Ascending aorta (tissue), 2 donors: ENCODE results near the gene ADGRB3. TPM values are rescaled to one million over a fixed set of nuclear protein-coding genes. Genes with fewer than 3 reads are reported as not detected.

Source experiments
- DNase-seq, 2 donors: peaks; one replicate each; pipeline ENCODE4 v3.0.0-alpha.2; 2019; ENCODE audit warnings: low spot score in 2 of 2
- H3K27ac ChIP-seq, 2 donors: fragments of 200-600 bp; sonication (generic); one replicate each; pipeline ENCODE4 v1.5.1; 2016 to 2017; ENCODE audit warnings: mild to moderate bottlenecking in 1 of 2
- H3K27me3 ChIP-seq: fragments of 200-600 bp; sonication (generic); one replicate; pipeline ENCODE4 v1.5.1; 2017
- H3K36me3 ChIP-seq, 2 donors: fragments of 200-600 bp; sonication (generic); one replicate each; pipeline ENCODE4 v1.5.1; 2016
- H3K4me1 ChIP-seq, 2 donors: fragments of 200-600 bp; sonication (generic); one replicate each; pipeline ENCODE4 v1.5.1; 2016 to 2017; ENCODE audit warnings: mild to moderate bottlenecking in 1 of 2
- H3K4me3 ChIP-seq, 2 donors: fragments of 200-600 bp; sonication (generic); one replicate each; pipeline ENCODE4 v1.5.1; 2016 to 2017; ENCODE audit warnings: mild to moderate bottlenecking in 1 of 2
- H3K9me3 ChIP-seq, 2 donors: fragments of 200-600 bp; sonication (generic); one replicate each; pipeline ENCODE4 v1.5.1; 2016
- intact Hi-C: fragments of 100-400 bp; cut with DNase I; formaldehyde crosslinking; loops from one replicate; pipeline ENCODE4 v1.15.1; 2023
- total RNA-seq: library from RNA; depleted of rRNA; stranded (reverse); fragments of >200 nt; gene quantifications from one replicate; pipeline ENCODE4 v1.1.0, GENCODE V29; 2016
- TF ChIP-seq, protein P1 (sequence below), 3 experiments: fragments of 200-600 bp in 2 of 3; fragments of 450-650 bp in 1 of 3; sonication (generic) in 2 of 3; IDR thresholded peaks; one replicate each; pipeline ENCODE4 v1.5.1; 2016 to 2019; ENCODE audit warnings: antibody characterized with exemption in 3 of 3, mild to moderate bottlenecking in 1 of 3, moderate library complexity in 1 of 3

Gene ADGRB3
- total RNA-seq, 1 donor from 2014 or later = 4.4 TPM

DNA sequence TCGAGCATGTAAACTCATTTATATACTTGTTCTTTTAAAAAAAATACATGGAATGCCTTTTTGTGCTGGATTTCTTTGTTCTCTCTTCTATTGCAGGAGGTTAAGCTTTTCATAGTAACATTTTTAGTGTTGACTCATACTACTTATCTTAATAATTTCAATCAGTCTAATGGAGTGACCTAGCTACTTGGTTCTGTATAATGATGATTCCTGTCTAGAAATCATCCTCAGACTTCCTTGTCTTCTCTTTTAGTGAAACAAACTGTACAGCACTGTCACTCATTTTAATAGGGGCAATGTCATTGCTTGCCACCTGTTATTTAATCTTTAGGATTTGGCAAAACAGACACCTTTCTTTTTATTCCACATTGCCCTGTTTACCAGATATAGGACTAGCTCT is 62.3 kb downstream of the ADGRB3 start:
- Histone ChIP-seq H3K36me3 (no peaks in the 10 kb centered on the region), H3K4me1 (no peaks in the 10 kb centered on the region), H3K9me3 (no peaks in the 10 kb centered on the region), H3K4me3 (no peak overlapping the region), H3K27me3 (no peaks in the 10 kb centered on the region), H3K27ac (no peak overlapping the region)
- no peak for DNase-seq
- intact Hi-C loops = no loop called here
- TF ChIP-seq, protein P1, sequence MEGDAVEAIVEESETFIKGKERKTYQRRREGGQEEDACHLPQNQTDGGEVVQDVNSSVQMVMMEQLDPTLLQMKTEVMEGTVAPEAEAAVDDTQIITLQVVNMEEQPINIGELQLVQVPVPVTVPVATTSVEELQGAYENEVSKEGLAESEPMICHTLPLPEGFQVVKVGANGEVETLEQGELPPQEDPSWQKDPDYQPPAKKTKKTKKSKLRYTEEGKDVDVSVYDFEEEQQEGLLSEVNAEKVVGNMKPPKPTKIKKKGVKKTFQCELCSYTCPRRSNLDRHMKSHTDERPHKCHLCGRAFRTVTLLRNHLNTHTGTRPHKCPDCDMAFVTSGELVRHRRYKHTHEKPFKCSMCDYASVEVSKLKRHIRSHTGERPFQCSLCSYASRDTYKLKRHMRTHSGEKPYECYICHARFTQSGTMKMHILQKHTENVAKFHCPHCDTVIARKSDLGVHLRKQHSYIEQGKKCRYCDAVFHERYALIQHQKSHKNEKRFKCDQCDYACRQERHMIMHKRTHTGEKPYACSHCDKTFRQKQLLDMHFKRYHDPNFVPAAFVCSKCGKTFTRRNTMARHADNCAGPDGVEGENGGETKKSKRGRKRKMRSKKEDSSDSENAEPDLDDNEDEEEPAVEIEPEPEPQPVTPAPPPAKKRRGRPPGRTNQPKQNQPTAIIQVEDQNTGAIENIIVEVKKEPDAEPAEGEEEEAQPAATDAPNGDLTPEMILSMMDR (IDR thresholded peaks at IDR 0.05) = no peak

DNA sequence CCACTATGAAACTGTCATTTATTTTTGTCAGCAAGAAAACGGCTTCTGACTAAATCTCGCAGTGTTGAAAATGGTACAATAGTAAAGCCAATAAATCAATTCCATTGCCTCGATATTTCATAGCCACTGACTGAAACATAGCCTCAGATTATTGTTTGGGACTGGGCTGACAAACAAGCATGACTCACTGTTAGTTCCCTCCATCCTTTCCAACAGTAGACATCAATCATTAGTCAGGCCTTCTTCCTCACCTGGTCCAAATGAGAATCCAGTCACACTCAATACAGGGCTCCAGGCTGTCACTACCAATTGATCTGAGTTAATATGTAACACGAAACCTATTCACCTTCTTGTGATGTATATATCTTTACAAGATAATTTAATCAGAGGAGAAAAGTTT is 66.1 kb downstream of the ADGRB3 start:
- intact Hi-C loops = no loop called here
- no peak for DNase-seq
- Histone ChIP-seq H3K36me3 (no peaks in the 10 kb centered on the region), H3K4me3 (no peak overlapping the region), H3K27ac (no peak overlapping the region), H3K9me3 (no peaks in the 10 kb centered on the region), H3K4me1 (no peaks in the 10 kb centered on the region), H3K27me3 (no peaks in the 10 kb centered on the region)
- TF ChIP-seq, protein P1 (IDR thresholded peaks at IDR 0.05) = no peak

DNA sequence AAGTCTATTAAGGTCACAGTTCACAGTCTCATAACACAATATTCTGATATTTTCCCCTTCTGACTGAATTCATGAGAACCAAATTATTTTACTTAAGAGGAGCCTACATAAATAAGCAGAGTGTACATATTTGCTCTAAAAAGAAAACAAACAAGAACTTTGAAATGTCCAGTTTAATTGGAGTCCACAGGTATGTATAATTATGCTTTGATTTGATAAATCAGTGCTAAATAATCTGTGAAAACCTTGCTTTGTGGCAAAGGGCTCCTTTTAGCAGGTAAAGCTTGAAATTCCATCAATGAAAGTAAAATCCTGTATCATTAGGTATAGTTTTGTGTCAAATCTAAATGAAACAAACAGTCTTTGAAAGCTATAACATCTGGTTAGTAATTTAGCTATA is 69.4 kb downstream of the ADGRB3 start:
- Histone ChIP-seq H3K4me3 (no peak overlapping the region), H3K27ac (no peak overlapping the region), H3K27me3 (no peaks in the 10 kb centered on the region), H3K36me3 (no peaks in the 10 kb centered on the region), H3K4me1 (no peaks in the 10 kb centered on the region), H3K9me3 (no peaks in the 10 kb centered on the region)
- TF ChIP-seq, protein P1 (IDR thresholded peaks at IDR 0.05) = no peak
- intact Hi-C loops = no loop called here
- no peak for DNase-seq

DNA sequence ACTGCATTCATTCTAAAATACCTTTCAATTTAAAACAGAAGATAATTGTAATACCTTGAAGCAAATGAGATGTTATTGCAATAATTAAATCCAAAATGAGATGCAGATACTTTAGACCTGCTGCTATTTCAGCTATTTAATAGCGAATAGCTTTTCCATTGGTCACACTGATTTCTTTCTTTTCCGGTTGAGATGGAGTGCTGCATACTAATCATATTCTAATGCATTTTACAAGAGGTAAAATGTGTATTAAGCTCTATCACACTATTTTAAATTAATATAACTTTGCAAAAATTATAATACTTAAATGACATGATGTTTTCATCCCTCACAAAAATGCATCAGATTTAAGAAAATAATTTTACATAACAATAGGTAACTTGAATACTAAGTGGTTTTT is 74.0 kb downstream of the ADGRB3 start:
- H3K27ac ChIP-seq = no peak overlapping the region
- DNase-seq = no peak
- no peaks in the 10 kb centered on the region for H3K27me3 ChIP-seq
- TF ChIP-seq, protein P1 (IDR thresholded peaks at IDR 0.05) = no peak
- H3K4me1 ChIP-seq = no peaks in the 10 kb centered on the region
- H3K9me3 ChIP-seq = no peaks in the 10 kb centered on the region
- no peak overlapping the region for H3K4me3 ChIP-seq
- intact Hi-C loops = no loop called here
- H3K36me3 ChIP-seq = no peaks in the 10 kb centered on the region

DNA sequence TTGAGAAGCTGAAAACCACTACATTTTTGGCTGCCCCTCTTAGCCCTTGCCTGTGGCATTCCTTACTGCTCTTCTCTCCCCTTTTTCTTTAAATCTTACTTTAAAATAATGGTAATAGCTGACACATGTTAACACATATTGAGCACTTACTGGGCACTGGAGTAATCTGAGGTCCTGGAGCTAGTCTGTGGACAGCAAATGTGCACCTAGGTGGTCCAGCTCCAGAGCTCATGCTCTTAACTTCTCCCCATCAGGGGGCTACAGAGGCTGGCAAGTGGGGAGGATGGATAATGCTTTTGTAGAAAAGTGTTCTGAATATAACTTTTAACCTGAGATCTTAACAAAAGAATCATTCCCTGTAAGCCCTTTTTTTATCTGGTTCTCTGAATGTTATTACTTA is 74.8 kb downstream of the ADGRB3 start:
- TF ChIP-seq, protein P1 (IDR thresholded peaks at IDR 0.05) = no peak
- no peak overlapping the region for H3K4me3 ChIP-seq
- no peak for DNase-seq
- H3K9me3 ChIP-seq = no peaks in the 10 kb centered on the region
- H3K27ac ChIP-seq = no peak overlapping the region
- no peaks in the 10 kb centered on the region for H3K4me1 ChIP-seq
- intact Hi-C loops = no loop called here
- H3K36me3 ChIP-seq = no peaks in the 10 kb centered on the region
- no peaks in the 10 kb centered on the region for H3K27me3 ChIP-seq

DNA sequence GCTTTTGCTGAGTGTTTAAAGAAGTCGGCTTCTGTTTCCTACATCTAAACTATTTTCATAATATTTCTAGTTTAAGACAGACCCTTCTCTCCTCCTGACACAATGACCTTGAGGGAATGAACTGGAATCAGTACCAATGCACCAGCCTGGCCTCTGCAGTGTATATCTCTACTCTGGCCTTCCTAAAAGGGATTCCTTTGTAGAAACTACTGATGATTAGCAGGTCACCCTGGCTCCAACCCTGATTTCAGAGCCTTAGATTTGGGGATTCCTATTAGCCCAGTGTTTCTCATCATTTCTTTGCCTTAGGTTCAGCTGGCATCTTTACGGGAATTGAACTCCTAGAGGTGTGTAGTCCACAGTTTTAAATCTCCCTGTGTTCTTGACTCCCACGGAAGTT is 75.4 kb downstream of the ADGRB3 start:
- Histone ChIP-seq H3K27me3 (no peaks in the 10 kb centered on the region), H3K9me3 (no peaks in the 10 kb centered on the region), H3K36me3 (no peaks in the 10 kb centered on the region), H3K4me1 (no peaks in the 10 kb centered on the region), H3K4me3 (no peak overlapping the region), H3K27ac (no peak overlapping the region)
- intact Hi-C loops = no loop called here
- TF ChIP-seq, protein P1 (IDR thresholded peaks at IDR 0.05) = no peak
- DNase-seq = no peak
